Measurements from ENCODE around the gene TMC3.

DNA sequence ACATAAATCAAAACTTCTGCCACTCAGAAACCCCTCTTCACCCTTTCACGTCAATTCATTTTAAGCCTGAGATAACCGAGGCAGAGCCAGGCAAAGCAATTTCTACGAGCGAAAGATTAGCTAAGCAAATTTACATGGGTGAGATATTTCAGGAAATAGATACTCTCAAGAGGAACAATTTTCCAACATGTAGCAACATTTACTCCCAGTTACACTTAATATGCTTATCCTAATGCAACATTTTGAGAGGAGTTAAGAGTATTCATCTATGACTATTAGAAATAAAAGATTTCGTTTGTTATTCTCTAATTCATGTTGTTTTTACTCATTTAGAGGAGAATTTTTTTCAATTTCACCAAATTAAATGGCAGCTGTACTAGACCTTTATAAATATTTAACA is 837 bp downstream of the TMC3 start:
- TF ChIP-seq, protein P1, sequence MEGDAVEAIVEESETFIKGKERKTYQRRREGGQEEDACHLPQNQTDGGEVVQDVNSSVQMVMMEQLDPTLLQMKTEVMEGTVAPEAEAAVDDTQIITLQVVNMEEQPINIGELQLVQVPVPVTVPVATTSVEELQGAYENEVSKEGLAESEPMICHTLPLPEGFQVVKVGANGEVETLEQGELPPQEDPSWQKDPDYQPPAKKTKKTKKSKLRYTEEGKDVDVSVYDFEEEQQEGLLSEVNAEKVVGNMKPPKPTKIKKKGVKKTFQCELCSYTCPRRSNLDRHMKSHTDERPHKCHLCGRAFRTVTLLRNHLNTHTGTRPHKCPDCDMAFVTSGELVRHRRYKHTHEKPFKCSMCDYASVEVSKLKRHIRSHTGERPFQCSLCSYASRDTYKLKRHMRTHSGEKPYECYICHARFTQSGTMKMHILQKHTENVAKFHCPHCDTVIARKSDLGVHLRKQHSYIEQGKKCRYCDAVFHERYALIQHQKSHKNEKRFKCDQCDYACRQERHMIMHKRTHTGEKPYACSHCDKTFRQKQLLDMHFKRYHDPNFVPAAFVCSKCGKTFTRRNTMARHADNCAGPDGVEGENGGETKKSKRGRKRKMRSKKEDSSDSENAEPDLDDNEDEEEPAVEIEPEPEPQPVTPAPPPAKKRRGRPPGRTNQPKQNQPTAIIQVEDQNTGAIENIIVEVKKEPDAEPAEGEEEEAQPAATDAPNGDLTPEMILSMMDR (IDR thresholded peaks at IDR 0.05 in 8 of 11, conservative IDR thresholded peaks at IDR 0.05 in 3 of 11): no peak
- no peak for TF ChIP-seq POLR2A (IDR thresholded peaks at IDR 0.05)

Data from spleen (tissue), 7 donors.